ENCODE results near the gene CALCB. TPM values are rescaled to one million over a fixed set of nuclear protein-coding genes. Genes with fewer than 3 reads are reported as not detected.

Gene CALCB
- total RNA-seq, 1 experiment from 2014 or later = 22.3 TPM

- ChIA-PET CTCF (interaction anchor here (0.6 kb wide), 1 partner anchor 113 kb away, joined by 3 read pairs; no protein-coding TSS in a partner anchor), POLR2A (ENCODE audit: low non-redundant PET) (no interaction called here)
- H3K9me3 ChIP-seq (ENCODE audit: low read depth, low read length, poor library complexity, severe bottlenecking) = no peaks in the 10 kb centered on the region
- no peaks in the 10 kb centered on the region for H3K27me3 ChIP-seq (replicated peaks; ENCODE audit: insufficient read depth, low read depth, low read length, poor library complexity)
- no peaks in the 10 kb centered on the region for H3K4me1 ChIP-seq (ENCODE audit: insufficient read depth, low read length, poor library complexity, severe bottlenecking)
- no peak for DNase-seq (ENCODE audit: low spot score)
- H3K27ac ChIP-seq (ENCODE audit: low read depth, low read length, poor library complexity, severe bottlenecking) = no peak overlapping the region
- H3K36me3 ChIP-seq (ENCODE audit: insufficient read depth, low read length, poor library complexity, severe bottlenecking) = no peaks in the 10 kb centered on the region
- TF ChIP-seq, protein P1, sequence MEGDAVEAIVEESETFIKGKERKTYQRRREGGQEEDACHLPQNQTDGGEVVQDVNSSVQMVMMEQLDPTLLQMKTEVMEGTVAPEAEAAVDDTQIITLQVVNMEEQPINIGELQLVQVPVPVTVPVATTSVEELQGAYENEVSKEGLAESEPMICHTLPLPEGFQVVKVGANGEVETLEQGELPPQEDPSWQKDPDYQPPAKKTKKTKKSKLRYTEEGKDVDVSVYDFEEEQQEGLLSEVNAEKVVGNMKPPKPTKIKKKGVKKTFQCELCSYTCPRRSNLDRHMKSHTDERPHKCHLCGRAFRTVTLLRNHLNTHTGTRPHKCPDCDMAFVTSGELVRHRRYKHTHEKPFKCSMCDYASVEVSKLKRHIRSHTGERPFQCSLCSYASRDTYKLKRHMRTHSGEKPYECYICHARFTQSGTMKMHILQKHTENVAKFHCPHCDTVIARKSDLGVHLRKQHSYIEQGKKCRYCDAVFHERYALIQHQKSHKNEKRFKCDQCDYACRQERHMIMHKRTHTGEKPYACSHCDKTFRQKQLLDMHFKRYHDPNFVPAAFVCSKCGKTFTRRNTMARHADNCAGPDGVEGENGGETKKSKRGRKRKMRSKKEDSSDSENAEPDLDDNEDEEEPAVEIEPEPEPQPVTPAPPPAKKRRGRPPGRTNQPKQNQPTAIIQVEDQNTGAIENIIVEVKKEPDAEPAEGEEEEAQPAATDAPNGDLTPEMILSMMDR (conservative IDR thresholded peaks at IDR 0.05; ENCODE audit: low read depth, low read length) = no peak
- no peak for TF ChIP-seq EZH2 (IDR thresholded peaks at IDR 0.05; ENCODE audit: borderline replicate concordance, low read depth, low read length, poor library complexity, severe bottlenecking)
- intact Hi-C loops (cut with micrococcal nuclease; ENCODE audit: unreplicated experiment) = no loop called here
- no peak overlapping the region for H3K4me3 ChIP-seq (ENCODE audit: low read depth, low read length, poor library complexity, severe bottlenecking)
- no TSS peak for BruUV-seq (replicated peaks)
These were observed 22.4 kb downstream of the CALCB start for GRCh38 chr11:15095736-15096228.

GRCh38 chr11:15097411-15097810 is 24.0 kb downstream of the CALCB start:
- TF ChIP-seq, protein P1 (conservative IDR thresholded peaks at IDR 0.05; ENCODE audit: low read depth, low read length) = no peak
- TF ChIP-seq EZH2 (IDR thresholded peaks at IDR 0.05; ENCODE audit: borderline replicate concordance, low read depth, low read length, poor library complexity, severe bottlenecking) = no peak
- CTCF ChIA-PET = interaction anchor here (0.6 kb wide), 1 partner anchor 145 kb away, joined by 3 read pairs; no protein-coding TSS in a partner anchor
- Histone ChIP-seq H3K27me3 (replicated peaks; ENCODE audit: insufficient read depth, low read depth, low read length, poor library complexity) (no peaks in the 10 kb centered on the region), H3K36me3 (ENCODE audit: insufficient read depth, low read length, poor library complexity, severe bottlenecking) (no peaks in the 10 kb centered on the region), H3K9me3 (ENCODE audit: low read depth, low read length, poor library complexity, severe bottlenecking) (no peaks in the 10 kb centered on the region), H3K4me3 (ENCODE audit: low read depth, low read length, poor library complexity, severe bottlenecking) (no peak overlapping the region), H3K4me1 (ENCODE audit: insufficient read depth, low read length, poor library complexity, severe bottlenecking) (no peaks in the 10 kb centered on the region), H3K27ac (ENCODE audit: low read depth, low read length, poor library complexity, severe bottlenecking) (no peak overlapping the region)
- DNase-seq (ENCODE audit: low spot score) = no peak
- POLR2A ChIA-PET (ENCODE audit: low non-redundant PET) = no interaction called here
- BruUV-seq (replicated peaks) = no TSS peak
- intact Hi-C loops (cut with micrococcal nuclease; ENCODE audit: unreplicated experiment) = no loop called here

- POLR2A ChIA-PET (ENCODE audit: low non-redundant PET) = no interaction called here
- intact Hi-C loops (cut with micrococcal nuclease; ENCODE audit: unreplicated experiment) = no loop called here
- no TSS peak for BruUV-seq (replicated peaks)
These were observed 25.9 kb downstream of the CALCB start for GRCh38 chr11:15099267-15099666.

More at GRCh38 chr11:15099267-15099666, 25.9 kb downstream of the CALCB start:
- no peaks in the 10 kb centered on the region for H3K36me3 ChIP-seq (ENCODE audit: insufficient read depth, low read length, poor library complexity, severe bottlenecking)
- no peaks in the 10 kb centered on the region for H3K4me1 ChIP-seq (ENCODE audit: insufficient read depth, low read length, poor library complexity, severe bottlenecking)
- no peak for DNase-seq (ENCODE audit: low spot score)
- H3K27ac ChIP-seq (ENCODE audit: low read depth, low read length, poor library complexity, severe bottlenecking) = no peak overlapping the region
- no peaks in the 10 kb centered on the region for H3K27me3 ChIP-seq (replicated peaks; ENCODE audit: insufficient read depth, low read depth, low read length, poor library complexity)
- CTCF ChIA-PET = no interaction called here
- H3K9me3 ChIP-seq (ENCODE audit: low read depth, low read length, poor library complexity, severe bottlenecking) = no peaks in the 10 kb centered on the region
- TF ChIP-seq, protein P1 (conservative IDR thresholded peaks at IDR 0.05; ENCODE audit: low read depth, low read length) = no peak
- no peak for TF ChIP-seq EZH2 (IDR thresholded peaks at IDR 0.05; ENCODE audit: borderline replicate concordance, low read depth, low read length, poor library complexity, severe bottlenecking)
- no peak overlapping the region for H3K4me3 ChIP-seq (ENCODE audit: low read depth, low read length, poor library complexity, severe bottlenecking)
